GM19351 (cell line): ENCODE results near the gene CCDC116.
"Not testable (repeated sequence)": the region's sequence is repeated elsewhere in the genome, so short reads cannot be mapped to it uniquely, and the experiment has no call there.

Experiments
- ATAC-seq: cut with Tn5 transposase; IDR thresholded peaks from one replicate; pipeline ENCODE4 v1.9.1; 2021; ENCODE audit warnings: mild to moderate bottlenecking, moderate library complexity; ENCODE audit not compliant: unreplicated experiment

The CCDC116 gene

DNA sequence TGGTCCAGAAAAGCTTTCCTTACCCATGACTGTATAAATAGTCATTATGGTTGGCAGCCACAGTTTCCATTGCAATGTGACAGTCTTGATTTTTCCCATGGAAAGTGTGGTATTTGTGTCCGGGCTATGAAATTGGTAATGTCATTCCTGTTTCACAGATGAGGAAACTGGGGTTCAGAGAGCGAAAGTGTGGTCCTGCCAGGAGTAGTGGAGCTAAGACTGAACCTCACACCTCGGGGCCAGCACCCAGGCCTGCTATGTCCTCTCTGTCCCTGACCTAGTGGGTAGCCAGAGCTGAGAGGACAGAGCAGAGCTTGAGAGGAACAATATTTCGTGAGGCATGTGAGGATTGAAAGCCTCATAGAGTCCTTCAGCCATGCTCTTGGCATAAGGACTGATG lies 1.5 kb upstream of the CCDC116 start:
- no peak for ATAC-seq

DNA sequence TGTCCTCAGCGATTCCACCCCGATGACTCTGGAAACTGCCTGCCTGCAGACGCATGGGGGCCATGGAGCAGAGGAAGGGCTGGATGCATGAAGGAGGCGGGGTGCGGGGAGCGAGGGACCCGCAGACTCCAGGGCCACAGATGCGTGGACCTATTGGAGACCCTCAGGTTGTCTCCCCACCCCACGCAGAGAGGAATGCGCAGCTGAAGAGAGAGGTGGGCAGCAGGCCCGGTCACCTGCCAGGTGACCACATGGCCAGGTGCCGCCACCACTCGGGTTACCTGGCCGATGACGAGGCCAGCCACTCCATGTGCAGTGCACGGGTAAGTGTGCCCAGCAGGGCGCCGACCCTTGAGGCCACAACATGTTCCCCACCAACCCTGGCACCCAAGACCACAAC lies 371 bp downstream of the CCDC116 start:
- ATAC-seq, result no peak

DNA sequence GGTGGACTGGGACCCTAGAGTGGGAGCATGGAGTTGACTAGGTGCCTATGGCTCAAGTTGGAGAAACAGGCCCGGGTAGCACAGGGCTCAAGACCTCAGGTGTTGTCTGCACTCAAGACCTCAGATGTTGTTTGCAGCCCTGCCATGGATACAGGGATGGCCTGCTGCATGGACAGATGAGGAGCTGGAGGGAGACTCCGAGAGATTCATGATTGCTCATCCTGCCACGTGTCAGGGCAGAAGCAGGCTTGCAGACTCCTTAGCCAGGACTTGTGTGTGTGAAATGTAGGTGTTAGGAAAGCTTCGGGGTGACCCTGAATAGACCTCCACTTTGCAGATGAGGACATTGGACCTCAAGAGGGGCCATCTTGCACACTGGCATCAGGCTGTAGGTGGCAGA lies 921 bp downstream of the CCDC116 start:
- no peak for ATAC-seq

DNA sequence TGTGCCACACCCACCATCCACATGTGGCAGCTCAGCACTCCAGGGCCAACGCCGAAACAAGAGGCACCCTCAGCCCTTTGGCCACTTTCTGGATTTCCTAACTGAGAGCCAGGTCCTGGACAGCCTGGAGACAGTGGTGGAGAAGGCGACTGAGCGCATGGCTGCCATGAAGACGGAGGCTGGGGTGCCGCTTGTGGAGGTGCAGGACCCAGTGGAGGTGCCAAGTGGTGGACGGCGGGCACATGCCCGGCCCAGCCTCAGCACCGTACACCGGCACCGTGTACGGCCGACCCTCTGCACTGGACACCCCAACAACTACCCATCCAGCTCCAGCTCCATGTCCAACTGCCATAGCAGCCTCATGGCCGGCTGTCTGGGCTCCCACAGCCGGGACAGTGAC lies 1.5 kb downstream of the CCDC116 start:
- ATAC-seq, result no peak

DNA sequence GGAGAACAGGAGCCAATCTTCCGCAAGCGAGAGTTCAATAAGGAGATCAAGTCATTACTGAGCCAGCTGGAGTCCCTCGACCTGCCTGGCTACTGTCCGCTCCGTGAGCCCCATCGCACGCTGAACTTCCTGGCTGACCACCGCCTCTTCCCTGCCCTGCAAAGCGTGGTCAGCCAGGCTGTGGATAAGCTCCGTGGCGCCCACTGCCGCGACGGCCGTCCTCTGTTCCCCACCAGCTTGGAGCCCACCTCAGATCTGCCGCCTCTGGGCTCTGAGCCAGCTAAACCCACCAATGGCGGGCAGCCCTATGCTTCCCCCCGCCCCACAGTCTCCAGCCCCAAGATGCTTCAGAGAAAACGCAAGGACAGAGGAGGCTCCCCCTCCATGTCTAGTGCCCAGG lies 2.3 kb downstream of the CCDC116 start:
- ATAC-seq, result no peak

DNA sequence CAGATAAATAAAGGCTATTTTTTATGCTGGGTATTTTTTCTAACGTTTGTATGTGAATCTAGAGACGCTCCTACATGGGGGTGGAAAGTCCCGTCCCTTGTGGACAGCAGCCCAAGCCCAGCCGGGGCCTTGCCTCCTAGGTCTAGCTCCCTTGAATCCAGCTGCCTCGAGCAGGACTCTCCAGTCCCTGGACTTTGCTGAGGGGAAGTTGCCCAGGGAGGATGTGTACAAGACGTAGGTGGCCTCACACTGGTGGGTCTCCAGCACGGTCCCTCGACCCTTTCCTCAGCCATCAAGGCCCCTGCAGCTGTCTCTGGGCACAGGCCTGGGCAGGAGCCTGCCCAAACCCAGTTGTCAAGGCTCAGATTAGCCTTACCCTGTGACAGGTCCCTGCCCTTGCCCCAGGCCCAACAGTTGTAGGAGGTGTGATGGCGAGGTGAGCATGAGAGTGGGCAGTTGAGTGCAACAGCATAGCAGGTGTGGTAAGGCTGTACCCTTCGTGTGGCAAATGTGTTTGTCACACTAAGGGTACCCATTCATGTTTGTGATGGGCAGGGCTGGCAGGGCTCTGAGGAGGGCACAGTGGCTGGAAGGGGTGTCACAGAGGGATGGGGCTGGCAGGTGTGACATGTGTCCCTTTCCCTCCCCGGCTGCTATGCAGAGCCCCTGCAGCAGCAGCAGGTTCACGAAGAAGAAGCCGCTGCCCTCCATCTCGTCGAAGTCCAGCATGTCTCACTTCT lies 3.4 kb downstream of the CCDC116 start:
- no peak for ATAC-seq

DNA sequence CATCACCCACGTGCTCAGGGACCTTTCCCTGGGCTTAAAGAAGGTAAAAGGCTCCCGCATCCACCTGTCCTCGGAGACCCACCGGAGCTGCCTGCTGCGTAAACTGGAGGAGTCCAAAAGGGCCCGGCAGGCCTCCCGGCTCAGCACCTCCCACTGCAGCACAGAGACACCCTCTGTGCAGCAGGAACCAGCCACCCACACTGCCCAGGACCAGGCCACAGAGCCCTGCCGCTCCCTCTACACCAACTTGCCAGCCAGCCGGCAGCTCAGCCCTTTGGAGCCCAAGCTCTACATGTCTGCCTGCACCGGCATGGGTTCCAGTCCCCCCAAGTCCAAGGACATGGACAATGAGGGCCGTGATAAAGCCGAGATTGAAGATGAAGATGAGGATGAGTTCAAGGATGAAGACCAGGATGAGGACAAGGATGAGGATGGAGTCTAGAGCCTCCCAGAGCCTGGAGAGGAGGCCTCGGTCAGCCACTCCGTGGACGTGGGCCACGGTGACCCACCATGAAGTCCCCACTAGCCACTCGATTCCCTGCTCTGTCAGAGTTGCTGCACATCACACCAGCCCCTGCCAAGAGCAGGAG lies 4.2 kb downstream of the CCDC116 start:
- ATAC-seq, result no peak

DNA sequence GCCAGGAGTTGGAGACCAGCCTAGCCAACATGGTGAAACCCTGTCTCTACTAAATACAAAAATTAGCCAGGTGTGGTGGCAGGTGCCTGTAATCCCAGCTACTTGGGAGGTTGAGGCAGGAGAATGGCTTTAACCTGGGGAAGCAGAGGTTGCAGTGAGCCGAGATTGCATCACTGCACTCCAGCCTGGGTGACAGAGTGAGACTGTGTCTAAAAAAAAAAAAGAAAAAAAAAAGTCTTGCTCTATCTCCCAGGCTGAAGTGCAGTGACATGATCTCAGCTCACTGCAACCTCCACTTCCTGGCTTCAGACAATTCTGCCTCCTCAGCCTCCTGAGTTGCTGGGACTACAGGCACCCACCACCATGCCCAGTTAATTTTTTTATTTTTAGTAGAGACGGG lies 4.9 kb downstream of the CCDC116 start:
- ATAC-seq, result not testable (repeated sequence)

DNA sequence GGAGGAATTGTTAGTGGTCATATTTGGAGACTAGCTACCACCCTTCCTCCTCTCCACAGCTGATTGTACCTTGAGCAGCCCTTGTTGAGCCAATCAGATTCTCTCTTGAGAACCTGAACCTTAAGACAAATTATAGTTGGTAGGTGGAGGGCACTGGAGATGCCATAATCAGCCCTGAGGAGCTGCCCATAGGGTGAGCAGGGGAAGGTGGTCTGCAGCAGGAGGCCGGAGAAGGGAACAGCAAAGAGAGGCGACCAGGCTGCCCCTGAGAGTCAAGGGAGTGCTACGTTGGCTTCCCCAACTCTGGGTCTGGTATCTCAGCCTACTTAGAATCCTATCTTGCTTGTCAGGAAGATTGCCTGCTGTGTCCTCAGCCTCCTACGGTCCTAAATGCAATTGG lies 6.8 kb downstream of the CCDC116 start:
- no peak for ATAC-seq

DNA sequence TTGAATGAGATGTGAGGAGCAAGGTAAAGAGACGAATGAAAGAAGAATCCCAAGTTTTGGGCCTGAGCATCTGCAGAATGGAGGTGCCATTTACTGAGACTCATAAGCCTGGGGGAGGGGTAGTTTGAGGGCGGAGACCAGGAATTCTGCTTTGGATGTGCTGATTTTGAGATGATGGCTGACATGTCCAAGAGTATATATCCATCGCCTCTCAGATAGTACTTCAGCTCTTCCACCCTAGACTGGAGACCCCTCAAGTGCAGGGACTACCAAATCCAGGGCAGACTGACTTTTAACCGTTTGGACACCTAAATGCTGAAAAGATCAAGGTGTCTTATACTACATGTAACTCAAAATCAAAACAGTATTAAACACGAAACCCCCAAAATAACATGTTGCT lies 8.2 kb downstream of the CCDC116 start:
- ATAC-seq, result no peak

DNA sequence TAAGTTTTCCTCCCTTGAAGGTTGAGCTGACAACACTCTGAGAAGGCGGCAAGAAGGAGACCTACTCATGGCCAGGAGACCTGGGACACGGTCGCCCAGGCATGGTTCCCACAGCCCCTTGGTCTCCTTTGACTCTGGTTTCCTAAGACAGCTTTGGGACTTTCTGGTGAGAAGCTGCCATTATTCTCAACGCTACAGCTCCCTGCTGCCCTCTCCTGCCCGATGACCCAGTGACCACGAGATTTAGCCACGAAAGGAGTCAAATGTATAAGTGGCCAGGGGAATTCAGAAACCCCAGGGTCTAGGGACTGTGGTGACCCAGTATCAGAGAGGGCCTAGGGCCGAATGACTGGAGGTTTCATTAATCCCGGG lies 8.8 kb downstream of the CCDC116 start:
- ATAC-seq, result no peak

DNA sequence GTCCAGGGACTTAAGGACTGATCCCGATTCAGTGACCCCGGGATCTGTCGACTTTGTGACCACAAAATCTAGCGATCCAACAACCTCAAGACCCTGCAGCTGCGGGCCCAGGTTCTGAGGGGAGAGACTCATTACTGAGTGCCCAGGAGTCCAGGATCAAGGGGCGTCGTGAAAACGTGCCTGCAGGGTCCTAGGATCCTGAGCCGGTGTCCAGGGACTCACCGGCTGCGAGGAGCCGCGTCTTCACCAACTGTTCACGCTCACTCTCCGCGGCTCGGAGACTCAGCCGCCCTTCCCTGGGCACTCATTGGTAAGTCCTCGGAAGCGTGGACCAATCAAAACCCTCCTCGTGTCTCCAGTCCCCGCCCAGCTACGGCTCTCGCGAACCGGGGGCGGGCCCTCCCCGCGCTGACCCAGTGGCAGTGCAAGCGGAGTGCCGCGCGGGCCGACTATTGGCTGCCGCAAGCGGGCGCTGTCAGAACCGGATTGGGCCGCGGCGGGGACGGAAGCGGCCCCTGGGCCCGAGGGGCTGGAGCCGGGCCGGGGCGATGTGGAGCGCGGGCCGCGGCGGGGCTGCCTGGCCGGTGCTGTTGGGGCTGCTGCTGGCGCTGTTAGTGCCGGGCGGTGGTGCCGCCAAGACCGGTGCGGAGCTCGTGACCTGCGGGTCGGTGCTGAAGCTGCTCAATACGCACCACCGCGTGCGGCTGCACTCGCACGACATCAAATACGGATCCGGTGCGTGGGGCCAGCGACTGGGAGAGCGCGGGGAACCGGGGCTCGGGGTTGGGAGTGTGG lies 9.4 kb downstream of the CCDC116 start, which contains the start of gene SDF2L1:
SDF2L1 (plus strand) TSS at position 514 of the 795 bp plus-strand sequence; CDS start at position 549, 35 bp downstream.
- peak; percentile 93 for ATAC-seq

DNA sequence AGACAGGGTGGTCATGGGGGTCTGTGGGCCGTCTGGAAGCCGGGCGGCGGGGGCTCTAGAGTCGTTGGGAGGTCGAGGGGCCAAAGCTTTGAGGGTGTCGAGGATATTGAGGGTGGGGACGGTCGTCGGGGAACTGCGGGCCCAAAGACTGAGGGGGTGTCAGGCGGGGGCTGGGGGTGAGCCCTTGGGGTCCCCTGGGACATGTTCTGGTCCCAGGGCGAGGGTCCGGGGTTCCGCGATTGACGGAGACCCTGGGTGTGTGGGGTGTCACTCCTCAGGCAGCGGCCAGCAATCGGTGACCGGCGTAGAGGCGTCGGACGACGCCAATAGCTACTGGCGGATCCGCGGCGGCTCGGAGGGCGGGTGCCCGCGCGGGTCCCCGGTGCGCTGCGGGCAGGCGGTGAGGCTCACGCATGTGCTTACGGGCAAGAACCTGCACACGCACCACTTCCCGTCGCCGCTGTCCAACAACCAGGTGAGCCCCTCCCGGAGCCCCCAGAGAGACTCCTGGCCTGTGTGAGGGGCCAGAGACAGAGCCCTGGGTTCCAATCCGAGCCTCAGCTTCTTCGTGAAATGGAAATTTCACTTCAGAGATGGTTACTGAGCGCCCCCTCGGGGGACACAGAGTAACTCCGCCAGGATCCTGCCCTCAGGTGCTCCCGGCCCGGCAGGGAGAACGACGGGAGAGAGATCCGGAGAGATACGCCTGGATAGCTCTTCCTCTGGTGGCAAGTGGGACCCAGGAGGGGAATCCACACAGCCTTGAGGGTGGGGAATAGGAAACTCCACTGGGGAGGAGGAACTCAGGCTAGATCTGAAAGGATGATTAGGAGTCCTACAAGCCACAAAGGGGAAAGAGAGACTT lies 10.3 kb downstream of the CCDC116 start:
- ATAC-seq, result no peak

DNA sequence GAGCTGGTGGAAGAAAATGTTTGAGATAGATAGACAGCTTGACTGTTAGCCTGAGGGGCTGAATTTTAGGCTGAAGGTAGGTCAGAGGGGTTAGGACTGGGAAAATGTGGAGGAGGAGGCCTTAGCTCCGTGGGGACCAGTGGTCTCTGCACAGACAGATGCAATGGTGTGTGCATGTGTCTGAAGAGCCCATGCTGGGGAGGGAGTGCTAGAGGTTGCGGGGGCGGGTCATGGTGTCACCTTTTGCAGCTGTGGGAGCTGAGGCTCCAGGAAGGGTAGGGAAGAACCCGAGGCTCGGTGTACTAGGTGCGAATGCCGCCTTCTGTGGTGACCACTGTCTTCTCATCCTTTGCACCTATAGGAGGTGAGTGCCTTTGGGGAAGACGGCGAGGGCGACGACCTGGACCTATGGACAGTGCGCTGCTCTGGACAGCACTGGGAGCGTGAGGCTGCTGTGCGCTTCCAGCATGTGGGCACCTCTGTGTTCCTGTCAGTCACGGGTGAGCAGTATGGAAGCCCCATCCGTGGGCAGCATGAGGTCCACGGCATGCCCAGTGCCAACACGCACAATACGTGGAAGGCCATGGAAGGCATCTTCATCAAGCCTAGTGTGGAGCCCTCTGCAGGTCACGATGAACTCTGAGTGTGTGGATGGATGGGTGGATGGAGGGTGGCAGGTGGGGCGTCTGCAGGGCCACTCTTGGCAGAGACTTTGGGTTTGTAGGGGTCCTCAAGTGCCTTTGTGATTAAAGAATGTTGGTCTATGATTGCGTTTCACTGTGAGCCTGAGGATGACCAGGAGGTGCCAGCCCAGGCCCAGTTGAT lies 11.2 kb downstream of the CCDC116 start:
- no peak for ATAC-seq

DNA sequence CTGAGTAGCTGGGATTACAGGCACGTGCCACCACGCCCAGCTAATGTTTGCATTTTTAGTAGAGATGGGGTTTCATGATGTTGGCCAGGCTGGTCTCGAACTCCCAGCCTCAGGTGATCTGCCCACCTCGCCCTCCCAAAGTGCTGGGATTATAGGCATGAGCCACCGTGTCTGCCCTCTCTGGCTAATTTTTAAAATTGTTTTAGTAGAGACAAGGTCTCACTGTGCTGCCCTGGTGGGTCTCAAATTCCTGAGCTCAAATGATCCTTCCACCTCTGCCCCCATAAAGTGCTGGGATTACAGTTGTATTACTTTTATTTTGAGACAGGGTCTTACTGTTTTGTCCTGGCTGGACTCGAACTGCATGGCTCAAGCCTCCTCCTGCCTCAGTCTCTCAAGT lies 13.0 kb downstream of the CCDC116 start:
- ATAC-seq, result not testable (repeated sequence)

DNA sequence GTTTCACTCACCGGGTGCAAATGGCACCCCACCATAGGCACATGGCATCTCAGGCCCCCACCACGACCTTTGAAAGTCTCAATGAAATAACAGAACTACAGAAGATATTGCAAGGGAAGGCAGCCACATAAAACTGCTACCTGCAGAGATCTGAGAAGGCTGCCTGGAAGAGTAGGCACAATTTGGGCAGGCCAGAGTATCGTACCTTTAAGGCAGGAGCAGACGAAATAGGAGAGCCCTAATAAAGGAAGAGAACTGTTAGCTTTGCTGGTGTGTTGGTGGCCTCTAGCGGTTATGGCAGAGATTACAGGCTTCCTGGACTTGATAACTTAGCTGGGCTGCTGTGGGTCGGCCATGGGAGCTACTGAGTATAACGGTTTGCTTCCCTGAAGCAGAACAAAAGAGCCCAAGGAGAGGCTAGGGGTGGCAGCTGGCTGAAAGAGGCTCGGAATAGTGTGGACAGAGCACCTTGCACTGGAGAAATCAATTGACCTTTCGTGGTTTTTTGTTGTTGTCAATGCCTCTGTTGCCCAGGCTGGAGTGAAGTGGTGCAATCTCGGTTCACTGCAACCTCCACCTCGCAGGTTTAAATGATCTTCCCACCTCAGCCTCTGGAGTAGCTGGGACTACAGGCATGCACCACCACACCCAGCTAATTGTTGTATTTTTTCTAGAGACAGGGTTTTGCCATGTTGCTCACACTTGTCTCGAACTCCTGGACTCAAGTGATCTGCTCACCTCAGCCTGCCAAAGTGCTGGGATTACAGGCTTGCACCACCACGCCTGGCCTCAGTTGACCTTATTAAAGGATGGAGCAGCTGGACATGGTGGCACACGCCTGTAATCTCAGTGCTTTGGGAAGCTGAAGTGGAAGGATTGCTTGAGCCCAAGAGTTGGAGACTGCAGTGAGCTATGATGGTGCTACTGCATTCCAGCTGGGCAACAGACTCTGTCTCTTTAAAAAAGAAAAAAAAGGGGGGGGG lies 14.3 kb downstream of the CCDC116 start:
- ATAC-seq, result no peak

DNA sequence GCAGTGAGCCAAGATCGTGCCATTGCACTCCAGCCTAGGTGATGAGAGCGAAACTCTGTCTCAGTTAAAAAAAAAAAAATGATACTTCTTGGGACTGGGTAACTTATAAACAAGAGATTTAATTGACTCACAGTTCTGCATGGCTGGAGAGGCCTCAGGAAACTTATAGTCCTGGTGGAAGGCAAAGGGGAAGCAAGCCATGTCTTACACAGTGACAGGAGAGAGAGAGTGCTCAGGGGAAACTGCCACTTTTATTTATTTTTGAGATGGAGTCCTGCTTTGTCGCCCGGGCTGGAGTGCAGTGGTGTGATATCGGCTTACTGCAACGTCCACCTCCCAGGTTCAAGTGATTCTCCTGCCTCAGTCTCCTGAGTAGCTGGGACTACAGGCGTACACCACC lies 17.7 kb downstream of the CCDC116 start:
- no peak for ATAC-seq

DNA sequence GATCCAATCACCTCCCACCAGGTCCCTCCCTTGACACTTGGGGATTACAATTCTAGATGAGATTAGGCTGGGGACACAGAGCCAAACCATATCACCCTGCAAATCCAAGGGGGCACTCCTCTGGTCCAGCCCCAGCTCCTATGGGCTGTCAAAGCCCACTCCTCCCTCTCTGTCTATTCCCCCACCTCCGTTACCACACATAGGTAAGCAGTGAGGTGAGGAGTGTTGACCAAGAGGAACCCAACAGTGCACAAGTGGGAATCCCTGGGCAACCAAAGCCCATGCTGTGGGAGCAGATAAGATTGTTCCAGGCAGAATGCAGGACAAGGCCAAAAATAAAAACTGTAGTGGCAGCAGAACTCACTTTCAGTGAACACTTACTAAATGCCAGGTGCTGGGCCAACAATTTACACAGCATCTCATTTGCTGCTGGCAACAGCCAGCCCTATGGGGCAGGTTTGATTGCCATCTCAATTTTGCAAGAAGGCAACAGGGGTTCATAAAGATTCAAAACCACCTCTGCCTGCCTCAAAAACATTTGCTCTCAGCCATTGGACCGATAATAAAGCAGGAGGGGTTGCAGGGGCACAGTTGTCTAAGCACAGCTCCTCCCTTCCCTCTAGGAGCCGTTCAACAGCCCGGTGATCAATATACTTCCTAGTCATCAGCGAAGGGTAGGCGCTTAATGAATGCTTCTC lies 18.4 kb downstream of the CCDC116 start:
- ATAC-seq, result no peak
